Sciatic nerve (tissue), 2 donors: ENCODE measurements around the gene PIK3R6. TPM values are rescaled to one million over a fixed set of nuclear protein-coding genes. Genes with fewer than 3 reads are reported as not detected.
"Not testable (repeated sequence)": the region's sequence is repeated elsewhere in the genome, so short reads cannot be mapped to it uniquely, and the experiment has no call there.

Source experiments
- ATAC-seq: fragments of 200-7000 bp; cut with Tn5 transposase; one replicate; pipeline ENCODE4 v1.9.1; 2020; ENCODE audit warnings: mild to moderate bottlenecking, moderate library complexity
- DNase-seq: peaks from one replicate; pipeline ENCODE4 v3.0.0-alpha.2; 2020; ENCODE audit warnings: low spot score
- intact Hi-C: fragments of 100-400 bp; cut with DNase I; formaldehyde crosslinking; loops from one replicate; pipeline ENCODE4 v1.14.2; 2022
- total RNA-seq: library from RNA; stranded (reverse); fragmentation: NEBNext Ultra II Directional; extraction: Animal tissue kit (Norgen Biotek cat#: 25700); gene quantifications from one replicate; pipeline ENCODE4 v1.2.1, GENCODE V29; 2021
- donor health status: DM: no; HTN: no; CAD: no.
- donor health status: DM: no; HTN: no; CAD: no.

PIK3R6 gene
- total RNA-seq, 1 donor from 2014 or later: 2.1 TPM

- no peak for ATAC-seq
- intact Hi-C loops: loop anchor here (5.0 kb wide), 1 partner anchor 1081 kb away; no protein-coding TSS in a partner anchor
- peak; percentile 14 for DNase-seq
These were observed 5.8 kb downstream of the PIK3R6 start for GRCh38 chr17:8861495-8862181.

- DNase-seq: peak; percentile 47
- intact Hi-C loops: loop anchor here (5.0 kb wide), 2 partner anchors 1058 to 1082 kb away; no protein-coding TSS in a partner anchor
- no peak for ATAC-seq
These were observed 7.6 kb downstream of the PIK3R6 start for GRCh38 chr17:8859804-8860430.

- ATAC-seq: peak; percentile 88
- peak; percentile 71 for DNase-seq
- intact Hi-C loops: loop anchor here (5.0 kb wide), 1 partner anchor 1057 kb away; no protein-coding TSS in a partner anchor
These were observed 8.3 kb downstream of the PIK3R6 start for GRCh38 chr17:8859027-8859803.

GRCh38 chr17:8857919-8858318 lies 9.6 kb downstream of the PIK3R6 start:
- intact Hi-C loops: loop anchor here (5.0 kb wide), 1 partner anchor 1056 kb away; no protein-coding TSS in a partner anchor
- ATAC-seq (peak; percentile 60), DNase-seq (peak; percentile 66)

- no peak for ATAC-seq
- intact Hi-C loops: loop anchor here (5.0 kb wide), 1 partner anchor 1055 kb away; no protein-coding TSS in a partner anchor
These were observed 10.5 kb downstream of the PIK3R6 start for GRCh38 chr17:8856869-8857575.

GRCh38 chr17:8856205-8856603 lies 11.3 kb downstream of the PIK3R6 start:
- intact Hi-C loops: loop anchor here (5.0 kb wide), 1 partner anchor 1054 kb away; no protein-coding TSS in a partner anchor
- DNase-seq: peak; percentile 12
- not testable (repeated sequence) for ATAC-seq

More at GRCh38 chr17:8856869-8857575, 10.5 kb downstream of the PIK3R6 start:
- DNase-seq: peak; percentile 27

GRCh38 chr17:8855477-8856204 lies 11.8 kb downstream of the PIK3R6 start:
- no peak for ATAC-seq
- intact Hi-C loops: loop anchor here (5.0 kb wide), 1 partner anchor 1053 kb away; no protein-coding TSS in a partner anchor
- DNase-seq: peak; percentile 12

- DNase-seq (peak; percentile 30), ATAC-seq (no peak)
- intact Hi-C loops: no loop called here
These were observed 15.9 kb downstream of the PIK3R6 start for GRCh38 chr17:8851600-8851999.

- intact Hi-C loops: no loop called here
- no peak for ATAC-seq
- DNase-seq: peak; percentile 15
These were observed 18.0 kb downstream of the PIK3R6 start for GRCh38 chr17:8849311-8850041.

- ATAC-seq (no peak), DNase-seq (peak; percentile 22)
- intact Hi-C loops: no loop called here
These were observed 19.6 kb downstream of the PIK3R6 start for GRCh38 chr17:8847891-8848290.

GRCh38 chr17:8846768-8847211 lies 20.7 kb downstream of the PIK3R6 start:
- intact Hi-C loops: no loop called here
- peak; percentile 31 for DNase-seq
- ATAC-seq: peak; percentile 69

- intact Hi-C loops: no loop called here
- ATAC-seq (no peak), DNase-seq (no peak)
These were observed 22.9 kb downstream of the PIK3R6 start for GRCh38 chr17:8844229-8845218.

GRCh38 chr17:8843344-8843743 lies 24.1 kb downstream of the PIK3R6 start:
- DNase-seq: no peak
- ATAC-seq: peak; percentile 63
- intact Hi-C loops: no loop called here

GRCh38 chr17:8841844-8842243 lies 25.6 kb downstream of the PIK3R6 start:
- peak; percentile 30 for DNase-seq
- peak; percentile 80 for ATAC-seq
- intact Hi-C loops: no loop called here

GRCh38 chr17:8839410-8839935 lies 28.0 kb downstream of the PIK3R6 start:
- no peak for ATAC-seq
- peak; percentile 23 for DNase-seq
- intact Hi-C loops: no loop called here

- ATAC-seq: no peak
- intact Hi-C loops: no loop called here
- peak; percentile 40 for DNase-seq
These were observed 28.9 kb downstream of the PIK3R6 start for GRCh38 chr17:8838551-8839095.
